Endothelial cell of umbilical vein (primary cell): ENCODE data around the gene EML2. TPM values are rescaled to one million over a fixed set of nuclear protein-coding genes. Genes with fewer than 3 reads are reported as not detected.

Experiments
- BruUV-seq: library from RNA; stranded (reverse); fragments of 400-500 nt; replicated peaks from 2 replicates; lab custom pipeline; 2021; lab: Mats Ljungman, UMichigan
- CTCF ChIA-PET: fragments of 300-600, 350-600 bp; sonication (Branson Sonifier 250); formaldehyde crosslinking; loops from one replicate; lab custom pipeline; 2021; ENCODE audit warnings: antibody characterized with exemption, inconsistent platforms; lab: Charles Lee
- POLR2A ChIA-PET: fragments of 300-600, 350-600 bp; sonication (Branson Sonifier 250); formaldehyde crosslinking; loops from one replicate; lab custom pipeline; 2021; ENCODE audit warnings: antibody characterized with exemption, inconsistent platforms; lab: Charles Lee
- DNase-seq: peaks from one replicate; pipeline ENCODE4 v3.0.0-alpha.2; 2011; ENCODE audit warnings: low read depth, low spot score
- FAIRE-seq: peaks from 2 replicates; lab custom pipeline; 2011; peaks lifted over from hg19 to GRCh38; lab: Jason Lieb, UNC
- H2AFZ ChIP-seq: 2 replicates; pipeline ENCODE4 v1.6.0; 2012; ENCODE audit warnings: low read depth, low read length, control low read depth, inconsistent platforms
- H3K27ac ChIP-seq: 2 replicates; pipeline ENCODE4 v1.5.1; 2011; ENCODE audit warnings: low read depth, mild to moderate bottlenecking, control low read depth, low read length, moderate library complexity; ENCODE audit not compliant: insufficient read depth
- H3K27me3 ChIP-seq, 2 experiments: 2 replicates each; pipeline versions ENCODE4 v1.6.0 to v1.6.1; 2011; ENCODE audit warnings: low read length in 2 of 2, mixed read lengths in 1 of 2; ENCODE audit not compliant: control insufficient read depth in 2 of 2, insufficient read depth in 2 of 2
- H3K36me3 ChIP-seq, 2 experiments: 2 replicates in 1 of 2; 3 replicates in 1 of 2; pipeline ENCODE4 v1.5.1; 2011; ENCODE audit warnings: low read length in 2 of 2, mild to moderate bottlenecking in 1 of 2, moderate library complexity in 1 of 2; ENCODE audit not compliant: control insufficient read depth in 2 of 2, insufficient read depth in 2 of 2; ENCODE audit errors: extremely low read depth in 1 of 2
- H3K4me1 ChIP-seq: 3 replicates; pipeline ENCODE4 v1.5.1; 2011; ENCODE audit warnings: mild to moderate bottlenecking, low read length; ENCODE audit not compliant: control insufficient read depth, insufficient read depth; ENCODE audit errors: extremely low read depth
- H3K4me2 ChIP-seq: 2 replicates; pipeline ENCODE4 v1.6.1; 2011; ENCODE audit warnings: low read length, control low read depth, mixed read lengths; ENCODE audit not compliant: insufficient read depth
- H3K4me3 ChIP-seq, 3 experiments: fragments of 200-600 bp in 1 of 3; sonication (generic), shearing (Covaris generic) in 1 of 3; replicated peaks in 1 of 3; 2 replicates each; pipeline ENCODE4 v1.5.1; 2011 to 2016; ENCODE audit warnings: control low read depth in 3 of 3, low read length in 3 of 3, mild to moderate bottlenecking in 2 of 3, inconsistent platforms in 1 of 3, low read depth in 1 of 3, moderate library complexity in 1 of 3; ENCODE audit not compliant: insufficient read depth in 1 of 3
- H3K79me2 ChIP-seq: 2 replicates; pipeline ENCODE4 v1.6.0; 2012; ENCODE audit warnings: low read length, inconsistent platforms; ENCODE audit not compliant: control insufficient read depth, insufficient read depth
- H3K9ac ChIP-seq: replicated peaks from 2 replicates; pipeline ENCODE3; 2011; ENCODE audit warnings: low read length, control low read depth; ENCODE audit not compliant: insufficient read depth; ENCODE audit errors: extremely low read depth
- H3K9me1 ChIP-seq: replicated peaks from 3 replicates; pipeline ENCODE4 v1.6.0; 2011; ENCODE audit warnings: mild to moderate bottlenecking, low read length; ENCODE audit not compliant: control insufficient read depth, insufficient read depth; ENCODE audit errors: extremely low read depth
- H3K9me3 ChIP-seq: replicated peaks from 2 replicates; pipeline ENCODE4 v1.5.1; 2012; ENCODE audit warnings: low read length, inconsistent platforms; ENCODE audit not compliant: control insufficient read depth, insufficient read depth
- H4K20me1 ChIP-seq: replicated peaks from 2 replicates; pipeline ENCODE3; 2011; ENCODE audit warnings: mild to moderate bottlenecking, low read length; ENCODE audit not compliant: control insufficient read depth, insufficient read depth; ENCODE audit errors: extremely low read depth
- CTCF ChIP-seq, 2 donors: IDR thresholded peaks; 1 replicate in 1 of 2; 2 replicates in 1 of 2; pipeline ENCODE4 v1.5.1; 2011; ENCODE audit warnings: low read length in 2 of 2, mild to moderate bottlenecking in 2 of 2, moderate library complexity in 2 of 2, control low read depth in 1 of 2, inconsistent platforms in 1 of 2, low read depth in 1 of 2; ENCODE audit not compliant: insufficient read depth in 1 of 2; ENCODE audit errors: extremely low read depth in 1 of 2
- EZH2 ChIP-seq: IDR thresholded peaks from 2 replicates; pipeline ENCODE4 v1.6.1; 2012; ENCODE audit warnings: borderline replicate concordance, low read depth, mild to moderate bottlenecking, moderate library complexity, low read length, inconsistent platforms; ENCODE audit not compliant: severe bottlenecking
- FOS ChIP-seq: IDR thresholded peaks from 2 replicates; pipeline ENCODE4 v1.6.1; 2011; ENCODE audit warnings: mild to moderate bottlenecking, low read length, moderate library complexity, borderline replicate concordance; ENCODE audit not compliant: insufficient read depth
- GATA2 ChIP-seq: IDR thresholded peaks from 2 replicates; pipeline ENCODE4 v1.7.0; 2011; ENCODE audit warnings: low read depth, mild to moderate bottlenecking, moderate library complexity, mixed read lengths, low read length; ENCODE audit not compliant: insufficient read length, insufficient read depth
- JUN ChIP-seq: IDR thresholded peaks from 2 replicates; pipeline ENCODE4 v1.6.1; 2011; ENCODE audit warnings: borderline replicate concordance, low read depth; ENCODE audit not compliant: insufficient read length, insufficient read depth
- MAX ChIP-seq: IDR thresholded peaks from 2 replicates; pipeline ENCODE4 v1.6.1; 2011; ENCODE audit not compliant: insufficient read depth, insufficient read length
- MYC ChIP-seq: IDR thresholded peaks from one replicate; pipeline ENCODE4 v1.6.1; 2011; ENCODE audit warnings: mild to moderate bottlenecking, low read depth, low read length
- POLR2A ChIP-seq: IDR thresholded peaks from 2 replicates; pipeline ENCODE4 v1.6.1; 2012; ENCODE audit warnings: low read depth, mild to moderate bottlenecking, control low read depth, low read length
- POLR2AphosphoS5 ChIP-seq: IDR thresholded peaks from 2 replicates; pipeline ENCODE4 v1.6.1; 2012; ENCODE audit warnings: low read depth, mild to moderate bottlenecking, control low read depth, low read length, moderate library complexity; ENCODE audit not compliant: insufficient read depth
- dilution Hi-C: fragments of 300-500 bp; cut with MboI; formaldehyde crosslinking; loops from one replicate; pipeline ENCODE4 v1.15.0; 2019; ENCODE audit warnings: low sequenced_read_pairs; ENCODE audit not compliant: extremely low pct_ligation_motif_present
- intact Hi-C: fragments of 100-400 bp; cut with micrococcal nuclease; formaldehyde crosslinking; loops from one replicate; pipeline ENCODE4 v1.10.0; 2022
- microRNA counts: library from miRNA; unstranded; fragments of <30 nt; microRNA quantifications from one replicate; lab custom pipeline; 2016
- microRNA-seq: library from miRNA; unstranded; fragments of <30 nt; microRNA quantifications from one replicate; pipeline ENCODE4 v1.2.0, GENCODE V29; 2021; ENCODE audit warnings: borderline number of aligned reads, borderline replicate concordance
- polyA plus RNA-seq, 4 experiments: library from polyadenylated mRNA; depleted of rRNA in 3 of 4; stranded (reverse) in 3 of 4; unstranded in 1 of 4; fragments of >200 nt; gene quantifications; 2 replicates each; pipeline versions ENCODE4 v1.2.1 to v1.2.3, GENCODE V29; 2011 to 2012; ENCODE audit warnings: missing spikeins in 1 of 4
- small RNA-seq: library from RNA; depleted of rRNA; stranded (forward); fragments of <200 nt; gene quantifications from one replicate; pipeline ENCODE3, GENCODE V24; 2012; ENCODE audit warnings: low replicate concordance, low read depth; ENCODE audit not compliant: insufficient read depth, insufficient read length
- total RNA-seq: library from RNA; stranded (reverse); gene quantifications from 2 replicates; pipeline ENCODE4 v1.2.3, GENCODE V29; 2021

The EML2 gene
- total and polyA plus RNA-seq, 2 donors (not counting 3 experiments of a cell fraction or from before 2014, with no cell fraction given) = 23.3 to 28.9 TPM

GRCh38 chr19:45560038-45560437 is 79.2 kb downstream of the EML2 start:
- FAIRE-seq = no peak

More at GRCh38 chr19:45560038-45560437, 79.2 kb downstream of the EML2 start:
- H4K20me1 ChIP-seq = no peaks in the 10 kb centered on the region
- no peak overlapping the region for H2AFZ ChIP-seq
- CTCF ChIA-PET = interaction anchor here (1.0 to 2.0 kb wide), 2 partner anchors 81 to 83 kb away, joined by 3 to 9 read pairs; no protein-coding TSS in a partner anchor
- POLR2A ChIA-PET = no interaction called here
- H3K4me3 ChIP-seq = no peak overlapping the region
- intact Hi-C loops (no loop called here), dilution Hi-C loops (no loop called here)
- BruUV-seq = no TSS peak
- H3K79me2 ChIP-seq = no peaks in the 10 kb centered on the region
- no peaks in the 10 kb centered on the region for H3K36me3 ChIP-seq
- DNase-seq = no peak
- H3K4me1 ChIP-seq = no peaks in the 10 kb centered on the region
- no peak overlapping the region for H3K9ac ChIP-seq
- H3K9me1 ChIP-seq = no peaks in the 10 kb centered on the region
- H3K27me3 ChIP-seq = no peaks in the 10 kb centered on the region
- no peak overlapping the region for H3K4me2 ChIP-seq
- no peak for TF ChIP-seq MYC
- TF ChIP-seq JUN = no peak
- TF ChIP-seq EZH2 = no peak
- no peak for TF ChIP-seq GATA2
- TF ChIP-seq POLR2A = no peak
- TF ChIP-seq CTCF (IDR thresholded peaks at IDR 0.05; ENCODE audit: extremely low read depth in 1 of 2, insufficient read depth in 1 of 2, low read depth in 1 of 2, low read length in 2 of 2) = no peak
- no peak for TF ChIP-seq FOS
- no peak for TF ChIP-seq MAX
- TF ChIP-seq POLR2AphosphoS5 = no peak
- no peaks in the 10 kb centered on the region for H3K9me3 ChIP-seq
- no peak overlapping the region for H3K27ac ChIP-seq

MicroRNAs encoded within 50 kb of the gene (microRNA counts, 767-probe panel; counts per million panel counts)
- microRNA hsa-miR-330-3p (lab: Ali Mortazavi, UCI) (723 counts per million, percentile 96 among the panel's probes with 10 or more counts), microRNA hsa-miR-330-5p (lab: Ali Mortazavi, UCI) (723 counts per million, percentile 96 among the panel's probes with 10 or more counts), microRNA hsa-miR-642a-5p (lab: Ali Mortazavi, UCI) (723 counts per million, percentile 96 among the panel's probes with 10 or more counts), microRNA hsa-miR-642b-3p (lab: Ali Mortazavi, UCI) (723 counts per million, percentile 96 among the panel's probes with 10 or more counts)

Small RNAs within 50 kb of the gene (microRNA-seq; reads per million reads assigned to microRNA genes)
- gene MIR330 (71.0 reads per million, percentile 52 among the genes with 10 or more reads in this experiment), gene MIR642A (not detected), gene MIR642B (not detected)

Small RNAs within 50 kb of the gene (small RNA-seq; reads per million reads assigned to genes)
- gene MIR642A = not detected
- gene RN7SL836P = not detected

Other genes with a start within 250 kb of the EML2 start
- gene PPP1R13L, start 234.3 kb downstream of the EML2 start, total RNA-seq = 77.4 and 84.4 TPM in 2 replicates
- gene PPP1R13L, start 234.3 kb downstream of the EML2 start, polyA plus RNA-seq = 27.8 and 28.5 TPM in 2 replicates
- gene POLR1G, start 232.8 kb downstream of the EML2 start, total RNA-seq = 18.0 and 19.5 TPM in 2 replicates
- gene POLR1G, start 232.8 kb downstream of the EML2 start, polyA plus RNA-seq = 6.6 and 6.7 TPM in 2 replicates
- 81.8 and 82.6 TPM in 2 replicates for gene ERCC1, start 215.5 kb downstream of the EML2 start, total RNA-seq
- gene ERCC1, start 215.5 kb downstream of the EML2 start, polyA plus RNA-seq = 126 and 146 TPM in 2 replicates
- 2.0 and 23.0 TPM in 2 replicates for gene FOSB, start 171.4 kb downstream of the EML2 start, total RNA-seq
- gene FOSB, start 171.4 kb downstream of the EML2 start, polyA plus RNA-seq = 9.8 and 10.7 TPM in 2 replicates
- gene RTN2, start 142.3 kb downstream of the EML2 start, total RNA-seq = 12.0 and 12.9 TPM in 2 replicates
- gene RTN2, start 142.3 kb downstream of the EML2 start, polyA plus RNA-seq = 21.0 and 22.5 TPM in 2 replicates
- gene PPM1N, start 141.0 kb downstream of the EML2 start, total RNA-seq = 0.40 and 0.81 TPM in 2 replicates
- gene PPM1N, start 141.0 kb downstream of the EML2 start, polyA plus RNA-seq = 0.48 and 0.59 TPM in 2 replicates
- gene VASP, start 131.9 kb downstream of the EML2 start, total RNA-seq = 154 and 186 TPM in 2 replicates
- gene VASP, start 131.9 kb downstream of the EML2 start, polyA plus RNA-seq = 94.3 and 126 TPM in 2 replicates
- gene OPA3, start 54.6 kb downstream of the EML2 start, total RNA-seq = 13.8 and 15.4 TPM in 2 replicates
- gene OPA3, start 54.6 kb downstream of the EML2 start, polyA plus RNA-seq = 16.0 and 17.1 TPM in 2 replicates
- 26.7 and 30.3 TPM in 2 replicates for gene GPR4, start 37.2 kb downstream of the EML2 start, total RNA-seq
- 13.4 and 17.9 TPM in 2 replicates for gene GPR4, start 37.2 kb downstream of the EML2 start, polyA plus RNA-seq
- not detected in 2 replicates for gene GIPR, start 28.8 kb upstream of the EML2 start, total RNA-seq
- gene GIPR, start 28.8 kb upstream of the EML2 start, polyA plus RNA-seq = not detected in 2 replicates
- 519 and 532 TPM in 2 replicates for gene SNRPD2, start 52.6 kb upstream of the EML2 start, total RNA-seq
- 406 and 512 TPM in 2 replicates for gene SNRPD2, start 52.6 kb upstream of the EML2 start, polyA plus RNA-seq
- 15.3 and 17.6 TPM in 2 replicates for gene QPCTL, start 53.3 kb upstream of the EML2 start, total RNA-seq
- gene QPCTL, start 53.3 kb upstream of the EML2 start, polyA plus RNA-seq = 22.5 and 26.0 TPM in 2 replicates
- 18.3 and 21.2 TPM in 2 replicates for gene FBXO46, start 91.5 kb upstream of the EML2 start, total RNA-seq
- 7.7 and 7.8 TPM in 2 replicates for gene FBXO46, start 91.5 kb upstream of the EML2 start, polyA plus RNA-seq
- gene MEIOSIN, start 94.0 kb upstream of the EML2 start, total RNA-seq = not detected in 2 replicates
- not detected in 2 replicates for gene MEIOSIN, start 94.0 kb upstream of the EML2 start, polyA plus RNA-seq
- gene SIX5, start 129.9 kb upstream of the EML2 start, total RNA-seq = 15.2 and 16.7 TPM in 2 replicates
- gene SIX5, start 129.9 kb upstream of the EML2 start, polyA plus RNA-seq = 13.1 and 15.3 TPM in 2 replicates
- 70.4 and 73.3 TPM in 2 replicates for gene DMPK, start 143.1 kb upstream of the EML2 start, total RNA-seq
- 36.6 and 45.2 TPM in 2 replicates for gene DMPK, start 143.1 kb upstream of the EML2 start, polyA plus RNA-seq
- 81.1 and 81.6 TPM in 2 replicates for gene DMWD, start 153.4 kb upstream of the EML2 start, total RNA-seq
- gene DMWD, start 153.4 kb upstream of the EML2 start, polyA plus RNA-seq = 36.9 and 45.5 TPM in 2 replicates
- gene RSPH6A, start 175.9 kb upstream of the EML2 start, total RNA-seq = 0.25 and 0.62 TPM in 2 replicates
- 0.03 TPM in 1 of 2 replicates, not detected in the other for gene RSPH6A, start 175.9 kb upstream of the EML2 start, polyA plus RNA-seq
- 94.5 and 95.7 TPM in 2 replicates for gene SYMPK, start 223.8 kb upstream of the EML2 start, total RNA-seq
- 89.8 and 104 TPM in 2 replicates for gene SYMPK, start 223.8 kb upstream of the EML2 start, polyA plus RNA-seq
- gene FOXA3, start 224.9 kb upstream of the EML2 start, total RNA-seq = not detected in 2 replicates
- 0.06 TPM in 2 replicates for gene FOXA3, start 224.9 kb upstream of the EML2 start, polyA plus RNA-seq
- gene IRF2BP1, start 246.7 kb upstream of the EML2 start, total RNA-seq = 17.1 and 17.5 TPM in 2 replicates
- 12.3 and 16.6 TPM in 2 replicates for gene IRF2BP1, start 246.7 kb upstream of the EML2 start, polyA plus RNA-seq